ENCODE results near the gene FAM111B.
"Not testable (repeated sequence)": the region's sequence is repeated elsewhere in the genome, so short reads cannot be mapped to it uniquely, and the experiment has no call there.

Gene FAM111B

GRCh38 chr11:59106363-59107336 is at the start of gene FAM111B:
TSS of gene FAM111B (plus strand) at chr11:59107237. CDS start at chr11:59109626, 2,389 bp downstream.
- peak; percentile 62 for DNase-seq

DNA sequence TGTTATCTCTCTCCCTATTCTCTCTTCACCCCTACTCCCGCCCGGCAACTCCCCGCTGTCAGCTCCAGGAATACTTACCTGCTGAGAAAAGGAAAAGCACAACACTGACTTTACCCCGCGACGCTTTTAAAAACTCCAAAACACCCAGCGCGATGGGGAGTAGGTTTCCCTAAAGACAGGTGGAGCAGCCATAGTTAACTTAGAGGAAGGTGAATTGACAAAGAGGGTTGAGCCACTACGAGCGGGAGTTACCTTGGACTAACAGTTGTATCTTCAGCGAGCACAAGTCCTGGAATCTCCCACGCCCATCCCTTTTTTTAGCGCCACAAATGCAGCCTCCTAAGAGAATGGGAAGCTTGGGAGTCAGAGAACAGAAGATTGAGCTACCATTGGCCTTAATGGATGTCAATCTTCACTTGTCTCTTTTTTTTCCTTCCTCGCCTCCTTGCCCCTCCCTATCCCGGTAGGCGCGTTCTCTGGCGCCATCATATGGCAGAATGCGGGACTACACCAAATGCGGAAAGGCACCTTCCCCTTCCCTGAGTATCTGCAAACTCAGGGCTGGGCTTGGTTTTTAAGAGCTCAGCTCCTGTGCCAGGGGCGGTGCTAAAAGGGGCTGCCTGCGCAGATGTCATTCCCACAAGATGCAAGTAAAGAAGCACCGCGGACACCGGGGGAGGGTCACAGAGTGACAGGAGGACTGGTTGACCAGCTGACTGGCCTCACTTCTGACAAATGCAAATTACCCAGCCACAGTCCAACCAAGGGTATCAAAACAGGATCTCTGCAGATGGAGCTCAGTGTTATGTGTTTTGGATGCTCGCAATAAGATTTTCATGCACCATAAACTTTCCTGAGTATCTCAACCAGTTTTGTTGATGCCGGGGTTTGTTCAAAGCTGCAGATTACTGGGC is 48.7 kb upstream of the FAM111B start:
- peak; percentile 80 for DNase-seq

GRCh38 chr11:59060096-59060495 is 46.9 kb upstream of the FAM111B start:
- DNase-seq: not testable (repeated sequence)

DNA sequence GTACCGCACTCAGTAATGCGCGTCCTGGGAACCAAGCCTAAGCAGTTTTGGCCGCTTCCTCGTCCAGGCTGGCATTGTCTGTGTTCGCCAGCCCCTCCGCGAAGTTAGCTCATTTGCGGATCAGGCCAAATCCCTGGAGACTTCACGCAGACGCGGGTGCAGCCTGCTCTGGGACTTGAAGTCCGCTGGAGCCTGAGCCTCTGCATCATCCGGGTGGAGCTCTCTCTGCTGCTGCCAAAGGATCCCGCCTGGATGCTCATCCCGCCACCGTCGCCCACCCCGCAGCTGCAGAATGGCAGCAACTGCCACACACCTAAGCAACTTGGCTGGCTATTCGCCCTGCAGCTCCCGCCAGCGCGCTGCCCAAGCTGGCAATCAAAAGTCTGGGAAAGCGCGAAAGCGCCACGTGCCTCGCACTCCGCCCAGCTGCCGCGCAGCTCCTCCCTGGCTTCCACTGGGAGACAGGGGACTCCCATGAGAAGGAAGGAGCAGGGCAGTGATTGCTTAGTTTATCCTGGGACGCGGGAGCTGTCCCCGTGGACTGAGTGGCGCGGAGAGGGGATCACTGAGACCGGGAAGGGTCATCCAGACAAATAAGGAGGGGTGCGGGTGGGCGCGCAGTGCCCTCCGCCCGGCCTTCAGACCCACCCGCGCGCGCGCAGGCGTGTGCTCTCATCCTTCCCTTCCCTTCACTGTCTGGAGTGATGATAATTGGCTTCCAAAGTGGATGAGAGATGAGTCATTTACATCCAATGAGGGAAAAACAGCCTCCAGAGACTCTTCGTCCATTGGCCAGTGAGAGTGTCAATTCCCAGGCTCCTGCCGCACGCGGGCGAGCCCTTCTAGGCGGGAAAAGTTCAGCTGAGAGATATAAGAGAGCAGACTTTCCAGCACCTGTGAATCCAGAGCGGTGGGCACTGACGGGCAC is 44.2 kb upstream of the FAM111B start:
- no peak for DNase-seq

DNA sequence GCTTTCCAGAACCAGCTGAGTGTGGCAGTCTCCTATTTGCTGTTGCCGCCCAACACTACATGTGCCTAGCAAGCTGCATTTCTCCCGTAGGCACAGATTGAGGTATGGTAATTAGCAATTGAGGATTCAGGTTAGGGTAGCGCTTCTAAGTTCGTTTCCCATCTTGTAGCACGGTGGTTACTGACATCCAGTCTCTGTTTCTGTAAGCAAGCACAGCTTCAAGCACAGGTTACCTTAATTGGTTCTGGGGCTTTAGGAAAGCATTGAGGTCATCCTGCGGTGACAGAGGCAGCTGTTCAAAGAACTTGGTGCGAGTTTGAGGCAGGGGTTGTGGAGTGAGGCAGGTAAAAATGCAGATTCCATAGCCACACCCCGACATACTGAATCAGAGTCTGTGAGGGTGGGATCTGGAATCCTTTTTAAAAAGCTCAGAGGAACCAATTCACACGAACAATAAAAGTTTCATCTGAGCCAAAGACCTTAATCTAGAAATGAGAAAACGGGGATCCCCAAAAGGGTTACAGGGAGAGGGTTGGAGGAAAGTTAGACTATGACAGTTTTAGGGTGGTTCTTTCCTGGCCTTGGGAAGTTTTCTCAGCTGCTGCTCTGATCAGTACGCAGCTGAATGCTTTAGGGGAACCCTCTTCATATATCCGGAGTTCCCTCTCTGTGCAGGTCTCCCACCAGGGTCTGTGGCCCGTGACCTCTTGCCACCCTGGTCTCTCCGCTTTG is 42.9 kb upstream of the FAM111B start:
- not testable (repeated sequence) for DNase-seq

DNA sequence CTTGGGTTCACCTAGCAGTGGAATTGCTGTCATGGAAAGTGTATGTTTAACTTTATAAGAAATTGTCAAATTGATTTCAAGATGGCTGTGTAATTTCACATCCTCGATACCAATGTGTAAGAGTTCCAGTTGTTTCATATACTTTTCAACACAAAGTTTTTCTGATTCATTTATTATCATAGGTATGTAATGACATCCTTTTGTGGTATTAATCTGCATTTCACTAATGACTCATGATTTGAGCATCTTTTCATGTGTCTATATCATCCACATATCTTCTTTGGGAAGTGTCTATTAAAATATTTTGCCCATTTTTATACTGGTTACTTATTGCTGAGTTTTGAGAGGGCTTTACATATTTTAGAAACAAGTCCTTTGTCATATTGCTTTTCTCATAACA is 38.0 kb upstream of the FAM111B start:
- no peak for DNase-seq

DNA sequence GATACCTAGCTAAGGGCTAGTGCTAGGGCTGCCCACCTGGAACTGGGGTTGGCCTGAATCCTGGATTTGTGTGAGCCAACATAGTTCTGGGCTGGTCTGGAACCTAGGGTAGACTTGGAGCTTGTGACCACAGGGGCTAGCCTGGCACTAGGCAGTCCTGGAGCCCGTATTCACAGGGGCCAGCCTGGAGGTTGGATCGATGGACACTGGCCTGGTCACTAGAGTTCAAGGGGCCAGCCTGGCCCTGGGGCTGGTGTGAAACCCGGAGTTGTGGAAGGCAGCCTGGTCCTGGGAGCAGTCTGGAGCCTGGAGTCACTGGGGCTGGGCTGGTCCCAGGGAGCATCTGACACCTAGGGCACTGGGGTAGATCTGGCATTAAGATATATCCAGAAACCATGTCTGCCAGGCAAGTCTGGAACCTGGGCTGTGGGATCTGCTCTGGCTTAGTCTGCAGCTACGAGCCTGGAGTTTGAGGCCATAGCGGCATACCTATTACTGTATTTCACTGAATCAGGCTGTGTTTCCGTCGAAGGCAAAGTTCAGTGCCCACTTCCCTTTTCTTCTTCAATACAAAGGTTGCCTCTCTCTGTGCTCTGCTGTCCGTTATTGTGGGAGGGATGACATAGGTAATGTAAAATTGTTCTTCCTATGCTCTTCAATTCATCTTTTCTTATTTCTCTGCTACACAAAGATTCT is 30.0 kb upstream of the FAM111B start:
- DNase-seq: peak; percentile 24

- DNase-seq: no peak
Observed at GRCh38 chr11:59078435-59078834, 28.6 kb upstream of the FAM111B start.

DNA sequence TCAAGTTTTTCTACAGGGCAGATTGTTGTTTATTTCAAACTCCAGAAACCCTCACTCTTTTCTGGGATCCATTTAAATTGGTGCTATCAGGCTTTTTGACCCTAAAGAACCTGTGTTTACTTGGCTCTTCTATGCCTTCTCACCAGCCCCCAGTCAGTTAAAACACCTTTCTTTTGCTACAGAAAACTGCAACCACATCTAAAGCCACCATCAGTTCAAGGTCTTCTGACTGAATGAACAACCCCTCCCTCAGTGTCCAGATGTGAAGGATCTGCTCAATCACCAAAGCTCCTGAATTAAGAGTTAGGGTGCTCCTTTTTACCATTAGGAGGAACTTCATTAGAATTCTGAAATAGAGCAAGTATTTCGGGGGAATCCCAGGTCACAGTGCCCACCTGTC is 28.0 kb upstream of the FAM111B start:
- DNase-seq: no peak

DNA sequence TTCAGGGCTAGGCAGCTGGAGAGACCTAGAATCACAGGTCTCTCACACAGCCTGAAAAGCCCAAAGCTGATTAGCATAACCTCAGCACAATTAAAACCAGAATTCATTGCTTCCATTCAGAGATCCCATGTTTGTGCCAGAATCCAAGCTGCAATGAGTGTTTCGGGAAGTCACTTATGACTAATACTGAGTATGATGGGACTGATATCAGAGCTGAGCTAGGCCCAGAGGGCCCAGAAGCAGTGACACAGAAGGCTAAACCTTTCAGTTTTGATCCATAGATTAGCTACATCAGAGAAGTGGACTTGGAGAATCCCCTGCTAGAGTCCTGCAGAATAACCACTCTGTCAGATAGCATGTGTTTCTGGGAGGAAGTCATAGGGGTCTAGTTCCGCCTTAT is 26.6 kb upstream of the FAM111B start:
- DNase-seq: not testable (repeated sequence)

- DNase-seq: not testable (repeated sequence)
Observed at GRCh38 chr11:59081430-59082020, 25.5 kb upstream of the FAM111B start.

- not testable (repeated sequence) for DNase-seq
Observed at GRCh38 chr11:59086007-59086406, 21.0 kb upstream of the FAM111B start, which contains the start of gene GLYATL1B. TSS of gene GLYATL1B (plus strand) at chr11:59086307. CDS start at chr11:59086307, 0 bp downstream.

DNA sequence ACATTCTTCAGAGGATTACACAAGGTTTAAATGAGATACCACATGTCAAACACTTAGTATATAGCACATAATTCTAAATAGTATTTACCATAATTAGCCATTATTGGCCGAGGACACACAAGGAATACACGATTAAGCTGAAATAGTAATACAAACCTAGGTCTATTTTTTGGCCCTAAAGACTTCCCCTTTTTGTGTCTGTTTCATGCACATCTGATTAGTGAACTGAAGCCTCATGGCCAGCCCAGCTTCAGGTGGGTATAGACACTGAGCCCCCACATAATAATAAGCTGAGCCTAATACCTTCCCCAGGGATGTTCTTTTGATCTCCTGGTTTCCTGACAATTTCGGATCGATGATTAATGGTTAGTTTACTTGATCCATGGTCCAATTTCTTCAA is 18.9 kb upstream of the FAM111B start:
- no peak for DNase-seq

GRCh38 chr11:59093576-59093975 is 13.5 kb upstream of the FAM111B start:
- DNase-seq: not testable (repeated sequence)

DNA sequence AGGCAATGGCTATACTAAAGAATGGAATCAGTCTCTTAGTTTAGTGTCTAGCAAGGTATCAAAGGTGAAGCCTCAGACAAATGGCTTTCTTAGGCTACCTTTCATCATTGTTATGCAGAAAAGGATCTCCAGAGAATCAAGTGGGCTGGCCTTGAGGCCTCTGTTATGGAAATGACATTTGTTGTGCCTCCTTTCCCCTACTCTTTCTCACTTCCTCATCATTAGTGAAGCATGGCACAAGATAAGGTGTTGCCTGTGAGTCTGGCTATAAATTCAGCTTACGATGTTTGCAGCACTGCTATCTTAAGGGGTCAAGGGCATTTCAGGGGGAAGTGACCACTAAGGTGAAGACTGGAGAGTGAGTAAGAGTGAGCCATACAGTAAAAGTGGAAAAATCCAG is 11.8 kb upstream of the FAM111B start:
- DNase-seq: not testable (repeated sequence)

- not testable (repeated sequence) for DNase-seq
Observed at GRCh38 chr11:59095972-59096575, 11.0 kb upstream of the FAM111B start.

DNA sequence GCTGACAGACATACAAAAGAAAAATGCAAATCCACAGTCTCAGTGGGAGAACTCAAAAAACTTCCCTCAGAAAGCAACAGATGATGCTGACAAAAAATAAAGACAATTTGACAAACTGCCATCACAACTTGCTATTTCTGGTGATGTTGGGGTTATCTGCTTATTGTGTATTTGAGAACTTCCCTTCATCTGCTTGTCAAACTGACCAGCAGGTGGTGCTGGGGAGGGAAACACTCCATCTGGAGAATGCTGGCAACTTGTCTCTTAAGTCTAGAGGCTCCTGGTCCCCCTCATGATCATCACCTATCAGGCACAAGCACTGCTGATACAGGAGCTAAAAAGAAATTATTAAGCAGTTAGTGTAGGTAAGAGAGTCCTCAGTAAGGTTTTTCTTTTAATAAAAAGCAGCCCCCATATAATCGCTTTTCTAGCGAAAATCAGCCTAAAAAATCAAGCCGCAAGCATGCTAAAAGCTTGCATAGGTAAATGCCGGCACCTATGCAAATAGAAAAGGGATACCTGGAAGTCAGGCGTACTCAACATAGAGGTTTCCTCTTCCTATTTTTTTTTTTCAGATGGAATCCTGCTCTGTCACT is 9.8 kb upstream of the FAM111B start:
- peak; percentile 65 for DNase-seq

DNA sequence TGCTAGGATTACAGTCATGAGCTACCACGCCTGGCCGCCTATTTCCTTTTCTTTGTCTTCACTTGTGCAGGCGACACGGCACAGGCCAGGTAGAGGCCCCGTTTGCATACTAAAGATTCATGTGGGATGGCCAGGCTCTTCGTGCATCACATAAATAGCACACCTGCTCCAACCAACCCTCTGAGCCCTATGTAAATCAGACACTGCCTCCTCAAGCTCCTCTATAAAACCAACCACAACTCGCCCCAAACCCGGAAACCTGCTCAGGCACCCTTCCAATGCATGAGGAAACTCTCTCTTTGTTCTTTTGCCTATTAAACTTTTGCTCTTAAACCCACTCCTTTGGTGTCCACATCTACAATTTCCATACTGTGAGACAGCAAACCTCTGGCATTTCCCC is 9.1 kb upstream of the FAM111B start:
- DNase-seq: not testable (repeated sequence)

DNA sequence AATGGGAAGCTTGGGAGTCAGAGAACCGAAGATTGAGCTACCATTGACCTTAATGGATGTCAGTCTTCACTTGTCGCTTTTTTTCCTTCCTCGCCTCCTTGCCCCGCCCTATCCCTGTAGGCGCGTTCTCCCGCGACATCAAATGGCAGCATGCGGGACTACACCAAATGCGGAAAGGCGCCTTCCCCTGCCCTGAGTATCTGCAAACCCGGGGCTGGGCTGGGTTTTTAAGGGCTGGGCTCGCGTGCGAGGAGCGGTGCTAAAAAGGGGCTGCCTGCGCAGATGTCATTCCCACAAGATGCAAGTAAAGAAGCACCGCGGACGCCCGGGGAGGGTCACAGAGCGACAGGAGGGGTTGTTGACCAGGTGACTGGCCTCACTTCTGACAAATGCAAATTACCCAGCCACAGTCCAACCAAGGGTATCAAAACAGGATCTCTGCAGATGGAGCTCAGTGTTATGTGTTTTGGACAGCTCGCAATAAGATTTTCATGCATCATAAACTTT is 4.7 kb upstream of the FAM111B start:
- DNase-seq: peak; percentile 73

Measured in CD4-positive, alpha-beta T cell treated with Interleukin-15 for 1 hour (primary cell).